Naive B cell (primary cell): Measurements from ENCODE around the gene SLC32A1. TPM values are rescaled to one million over a fixed set of nuclear protein-coding genes. Genes with fewer than 3 reads are reported as not detected.
A peak's percentile ranks its signal among the peaks of the same experiment; 100 is the strongest.

Experiments used
- ATAC-seq, 2 donors: fragments of 150-1000 bp; cut with Tn5 transposase; 2 replicates each; pipeline ENCODE4 v1.10.0; 2021; ENCODE audit warnings: low read depth in 2 of 2, mild to moderate bottlenecking in 2 of 2, moderate library complexity in 2 of 2
- DNase-seq: peaks from one replicate; pipeline ENCODE4 v3.0.0; 2022
- H3K27ac Mint-ChIP-seq, 6 donors: one replicate each; pipeline ENCODE4 v1.8.0; 2020 to 2022; ENCODE audit warnings: mild to moderate bottlenecking in 6 of 6, mixed read lengths in 6 of 6, moderate library complexity in 5 of 6, inconsistent platforms in 2 of 6
- H3K27me3 Mint-ChIP-seq, 3 donors: one replicate each; pipeline ENCODE4 v1.8.0; 2021 to 2022; ENCODE audit warnings: mixed read lengths in 3 of 3, mild to moderate bottlenecking in 1 of 3
- H3K36me3 Mint-ChIP-seq, 2 donors: one replicate each; pipeline ENCODE4 v1.8.0; 2020 to 2022; ENCODE audit warnings: mixed read lengths in 2 of 2, inconsistent platforms in 1 of 2, mild to moderate bottlenecking in 1 of 2
- H3K4me1 Mint-ChIP-seq, 3 donors: one replicate each; pipeline ENCODE4 v1.8.0; 2020 to 2022; ENCODE audit warnings: mixed read lengths in 3 of 3, inconsistent platforms in 1 of 3, mild to moderate bottlenecking in 1 of 3, moderate library complexity in 1 of 3
- H3K4me3 Mint-ChIP-seq, 8 donors: one replicate each; pipeline ENCODE4 v1.8.0; 2020 to 2022; ENCODE audit warnings: mild to moderate bottlenecking in 8 of 8, mixed read lengths in 8 of 8, moderate library complexity in 8 of 8, inconsistent platforms in 2 of 8
- H3K9me3 Mint-ChIP-seq, 7 donors: one replicate each; pipeline ENCODE4 v1.8.0; 2020 to 2022; ENCODE audit warnings: mixed read lengths in 7 of 7, mild to moderate bottlenecking in 5 of 7, inconsistent platforms in 2 of 7, moderate library complexity in 1 of 7
- polyA plus RNA-seq, 6 donors: library from polyadenylated mRNA; unstranded; fragments of 300-500 nt; fragmentation: Illumina TruSeq; gene quantifications; one replicate each; pipeline ENCODE4 v1.2.3, GENCODE V29; 2021; ENCODE audit warnings: low read depth in 6 of 6

SLC32A1 gene
- polyA plus RNA-seq, 6 donors from 2014 or later: not detected

GRCh38 chr20:38703526-38703925 lies 20.8 kb upstream of the SLC32A1 start:
- Mint-ChIP-seq H3K27ac (no peak overlapping the region), H3K27me3 (peaks cover 29 to 55% (median 40%) of the 10 kb centered on the region in 3 donors), H3K4me1 (no peaks in the 10 kb centered on the region), H3K9me3 (peaks cover 0 to 2% (median 0%) of the 10 kb centered on the region in 7 donors), H3K4me3 (no peak overlapping the region), H3K36me3 (no peaks in the 10 kb centered on the region)
- DNase-seq (no peak), ATAC-seq (no peak)

- Mint-ChIP-seq H3K27ac (no peak overlapping the region), H3K27me3 (peaks cover 35 to 61% (median 40%) of the 10 kb centered on the region in 3 donors), H3K4me3 (no peak overlapping the region), H3K4me1 (no peaks in the 10 kb centered on the region), H3K36me3 (no peaks in the 10 kb centered on the region), H3K9me3 (peaks cover 0 to 2% (median 0%) of the 10 kb centered on the region in 7 donors)
- no peak for DNase-seq
- no peak for ATAC-seq
Observed at GRCh38 chr20:38704136-38704535, 20.1 kb upstream of the SLC32A1 start.

- peaks cover 44 to 67% (median 45%) of the 10 kb centered on the region in 3 donors for H3K27me3 Mint-ChIP-seq
- H3K4me1 Mint-ChIP-seq: no peaks in the 10 kb centered on the region
Observed at GRCh38 chr20:38706509-38706908, 17.8 kb upstream of the SLC32A1 start.

GRCh38 chr20:38714308-38714707 lies 10.0 kb upstream of the SLC32A1 start:
- no peaks in the 10 kb centered on the region for H3K4me1 Mint-ChIP-seq
- peaks cover 60 to 66% (median 66%) of the 10 kb centered on the region in 3 donors for H3K27me3 Mint-ChIP-seq
- H3K4me3 Mint-ChIP-seq: no peak overlapping the region
- peaks cover 0 to 2% (median 0%) of the 10 kb centered on the region in 7 donors for H3K9me3 Mint-ChIP-seq
- H3K36me3 Mint-ChIP-seq: no peaks in the 10 kb centered on the region
- no peak for ATAC-seq
- no peak for DNase-seq
- no peak overlapping the region for H3K27ac Mint-ChIP-seq

More at GRCh38 chr20:38706509-38706908, 17.8 kb upstream of the SLC32A1 start:
- ATAC-seq: no peak
- Mint-ChIP-seq H3K4me3 (no peak overlapping the region), H3K9me3 (peaks cover 0 to 2% (median 0%) of the 10 kb centered on the region in 7 donors), H3K36me3 (no peaks in the 10 kb centered on the region), H3K27ac (no peak overlapping the region)
- no peak for DNase-seq

- ATAC-seq (no peak), DNase-seq (no peak)
- Mint-ChIP-seq H3K4me1 (no peaks in the 10 kb centered on the region), H3K9me3 (peaks cover 0 to 2% (median 0%) of the 10 kb centered on the region in 7 donors), H3K27me3 (peaks cover 68 to 74% (median 70%) of the 10 kb centered on the region in 3 donors), H3K27ac (no peak overlapping the region), H3K4me3 (no peak overlapping the region), H3K36me3 (no peaks in the 10 kb centered on the region)
Observed at GRCh38 chr20:38715646-38716045, 8.6 kb upstream of the SLC32A1 start.

GRCh38 chr20:38722683-38723016 lies 1.6 kb upstream of the SLC32A1 start:
- peaks cover 0 to 11% (median 8%) of the 10 kb centered on the region in 7 donors for H3K9me3 Mint-ChIP-seq
- ATAC-seq (no peak), DNase-seq (no peak)
- H3K27ac Mint-ChIP-seq: peak overlapping the region in 3 of 6 donors; percentile 13 to 84 (median 34)
- peaks cover 79 to 99% (median 91%) of the 10 kb centered on the region in 3 donors for H3K27me3 Mint-ChIP-seq
- H3K4me3 Mint-ChIP-seq: peak overlapping the region in 6 of 8 donors; percentile 14 to 80 (median 60)
- H3K36me3 Mint-ChIP-seq: peaks cover 0 to 23% of the 10 kb centered on the region in 2 donors
- peaks cover 36 to 53% (median 41%) of the 10 kb centered on the region in 3 donors for H3K4me1 Mint-ChIP-seq

GRCh38 chr20:38723017-38723847 lies 1.1 kb upstream of the SLC32A1 start:
- DNase-seq (peak; percentile 2), ATAC-seq (peak; percentile 18 to 24)
- peaks cover 0 to 28% of the 10 kb centered on the region in 2 donors for H3K36me3 Mint-ChIP-seq
- peak overlapping the region in 7 of 8 donors; percentile 50 to 80 (median 71) for H3K4me3 Mint-ChIP-seq
- peaks cover 79 to 99% (median 91%) of the 10 kb centered on the region in 3 donors for H3K27me3 Mint-ChIP-seq
- H3K4me1 Mint-ChIP-seq: peaks cover 42 to 59% (median 47%) of the 10 kb centered on the region in 3 donors
- H3K9me3 Mint-ChIP-seq: peaks cover 0 to 17% (median 10%) of the 10 kb centered on the region in 7 donors
- H3K27ac Mint-ChIP-seq: peak overlapping the region in 4 of 6 donors; percentile 39 to 89 (median 57)

- Mint-ChIP-seq H3K4me1 (peaks cover 50 to 70% (median 62%) of the 10 kb centered on the region in 3 donors), H3K4me3 (peak overlapping the region in 7 of 8 donors; percentile 43 to 84 (median 68)), H3K27ac (peak overlapping the region in 2 of 6 donors; percentile 39 to 42)
Observed at GRCh38 chr20:38724626-38725147, 401 bp downstream of the SLC32A1 start.

GRCh38 chr20:38725148-38725901 lies 1.0 kb downstream of the SLC32A1 start:
- Mint-ChIP-seq H3K27me3 (peaks cover 79 to 98% (median 94%) of the 10 kb centered on the region in 3 donors), H3K4me3 (peak overlapping the region; percentile 50 to 89 (median 73)), H3K4me1 (peaks cover 56 to 76% (median 68%) of the 10 kb centered on the region in 3 donors), H3K9me3 (peaks cover 2 to 33% (median 17%) of the 10 kb centered on the region in 7 donors), H3K27ac (peak overlapping the region in 5 of 6 donors; percentile 39 to 89 (median 84)), H3K36me3 (peaks cover 5 to 35% of the 10 kb centered on the region in 2 donors)
- peak in 1 of 2 donors; percentile 14 for ATAC-seq
- no peak for DNase-seq

More at GRCh38 chr20:38724626-38725147, 401 bp downstream of the SLC32A1 start:
- peaks cover 75 to 98% (median 92%) of the 10 kb centered on the region in 3 donors for H3K27me3 Mint-ChIP-seq
- peaks cover 5 to 35% of the 10 kb centered on the region in 2 donors for H3K36me3 Mint-ChIP-seq
- ATAC-seq: no peak
- H3K9me3 Mint-ChIP-seq: peaks cover 1 to 27% (median 15%) of the 10 kb centered on the region in 7 donors
- no peak for DNase-seq

GRCh38 chr20:38725931-38726803 lies 1.9 kb downstream of the SLC32A1 start:
- Mint-ChIP-seq H3K36me3 (peaks cover 5 to 35% of the 10 kb centered on the region in 2 donors), H3K4me3 (peak overlapping the region in 7 of 8 donors; percentile 40 to 89 (median 72)), H3K9me3 (peaks cover 2 to 35% (median 17%) of the 10 kb centered on the region in 7 donors), H3K27ac (peak overlapping the region in 5 of 6 donors; percentile 80 to 99 (median 97)), H3K27me3 (peaks cover 79 to 98% (median 94%) of the 10 kb centered on the region in 3 donors), H3K4me1 (peaks cover 63 to 85% (median 77%) of the 10 kb centered on the region in 3 donors)
- DNase-seq: peak; percentile 15
- no peak for ATAC-seq

GRCh38 chr20:38726804-38727606 lies 2.7 kb downstream of the SLC32A1 start:
- peak; percentile 41 for DNase-seq
- Mint-ChIP-seq H3K36me3 (peaks cover 5 to 35% of the 10 kb centered on the region in 2 donors), H3K4me1 (peaks cover 67 to 93% (median 83%) of the 10 kb centered on the region in 3 donors), H3K4me3 (peak overlapping the region; percentile 45 to 86 (median 74)), H3K9me3 (peaks cover 2 to 35% (median 17%) of the 10 kb centered on the region in 7 donors), H3K27me3 (peaks cover 78 to 98% (median 94%) of the 10 kb centered on the region in 3 donors), H3K27ac (peak overlapping the region in 5 of 6 donors; percentile 80 to 99 (median 97))
- ATAC-seq: peak in 1 of 2 donors; percentile 21
